Fibroblast of the aortic adventitia (primary cell): ENCODE measurements around the gene PCCA. TPM values are rescaled to one million over a fixed set of nuclear protein-coding genes. Genes with fewer than 3 reads are reported as not detected.

Source experiments
- DNase-seq: peaks from one replicate; pipeline ENCODE4 v3.0.0-alpha.2; 2010; ENCODE audit warnings: low read depth
- H3K4me3 ChIP-seq: 2 replicates; pipeline ENCODE4 v1.5.1; 2011; ENCODE audit warnings: low read depth, mild to moderate bottlenecking, control low read depth, low read length, moderate library complexity
- total RNA-seq: library from RNA; depleted of rRNA; stranded (reverse); fragments of >200 nt; gene quantifications from 2 replicates; pipeline ENCODE4 v1.2.3, GENCODE V29; 2012; ENCODE audit warnings: low replicate concordance
- TF ChIP-seq, protein P1 (sequence below): IDR thresholded peaks from 2 replicates; pipeline ENCODE4 v1.5.1; 2011; ENCODE audit warnings: mild to moderate bottlenecking, low read length, control low read depth, inconsistent platforms; ENCODE audit not compliant: insufficient read depth

PCCA gene
- total RNA-seq, 1 donor = 23.8 TPM

DNA sequence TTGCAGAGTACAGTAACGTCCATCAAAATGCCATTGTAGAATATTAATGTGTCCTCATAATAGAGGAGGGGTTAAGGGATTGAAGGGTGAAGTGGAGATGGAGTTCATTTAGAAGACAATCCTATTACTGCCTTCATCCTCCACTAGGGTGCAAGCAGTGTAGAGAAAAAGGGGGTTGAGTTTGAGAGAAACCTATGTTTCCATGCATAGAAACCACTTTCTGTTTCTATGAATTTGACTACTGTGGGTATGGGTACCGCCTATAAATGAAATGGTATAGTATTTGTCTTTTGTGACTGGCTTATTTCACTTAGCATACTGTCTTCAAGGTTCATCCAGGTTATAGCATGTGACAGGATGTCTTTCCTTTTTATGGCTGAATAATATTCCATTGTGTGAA is 343.7 kb downstream of the PCCA start:
- H3K4me3 ChIP-seq = no peak overlapping the region
- TF ChIP-seq, protein P1, sequence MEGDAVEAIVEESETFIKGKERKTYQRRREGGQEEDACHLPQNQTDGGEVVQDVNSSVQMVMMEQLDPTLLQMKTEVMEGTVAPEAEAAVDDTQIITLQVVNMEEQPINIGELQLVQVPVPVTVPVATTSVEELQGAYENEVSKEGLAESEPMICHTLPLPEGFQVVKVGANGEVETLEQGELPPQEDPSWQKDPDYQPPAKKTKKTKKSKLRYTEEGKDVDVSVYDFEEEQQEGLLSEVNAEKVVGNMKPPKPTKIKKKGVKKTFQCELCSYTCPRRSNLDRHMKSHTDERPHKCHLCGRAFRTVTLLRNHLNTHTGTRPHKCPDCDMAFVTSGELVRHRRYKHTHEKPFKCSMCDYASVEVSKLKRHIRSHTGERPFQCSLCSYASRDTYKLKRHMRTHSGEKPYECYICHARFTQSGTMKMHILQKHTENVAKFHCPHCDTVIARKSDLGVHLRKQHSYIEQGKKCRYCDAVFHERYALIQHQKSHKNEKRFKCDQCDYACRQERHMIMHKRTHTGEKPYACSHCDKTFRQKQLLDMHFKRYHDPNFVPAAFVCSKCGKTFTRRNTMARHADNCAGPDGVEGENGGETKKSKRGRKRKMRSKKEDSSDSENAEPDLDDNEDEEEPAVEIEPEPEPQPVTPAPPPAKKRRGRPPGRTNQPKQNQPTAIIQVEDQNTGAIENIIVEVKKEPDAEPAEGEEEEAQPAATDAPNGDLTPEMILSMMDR = no peak
- no peak for DNase-seq

DNA sequence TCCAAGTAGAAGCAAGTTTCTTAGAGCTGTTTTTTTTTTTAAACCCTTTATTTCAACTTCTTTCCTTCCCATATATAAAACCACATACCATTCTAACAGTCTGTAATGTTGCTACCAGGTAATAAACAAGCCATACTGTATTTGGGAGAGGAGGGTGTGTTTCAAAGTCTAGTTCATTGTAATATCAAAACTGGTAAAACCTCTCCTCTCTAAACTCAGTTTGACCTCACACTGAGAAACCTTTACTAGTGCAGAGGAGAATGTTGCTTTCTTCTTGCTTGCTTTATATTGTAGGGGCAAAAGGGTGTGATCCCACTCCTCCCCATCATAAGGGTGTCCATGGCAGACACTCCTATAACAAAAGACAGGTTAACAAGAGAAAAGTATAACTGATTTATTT is 344.6 kb downstream of the PCCA start:
- no peak overlapping the region for H3K4me3 ChIP-seq
- TF ChIP-seq, protein P1 = no peak
- DNase-seq = no peak

DNA sequence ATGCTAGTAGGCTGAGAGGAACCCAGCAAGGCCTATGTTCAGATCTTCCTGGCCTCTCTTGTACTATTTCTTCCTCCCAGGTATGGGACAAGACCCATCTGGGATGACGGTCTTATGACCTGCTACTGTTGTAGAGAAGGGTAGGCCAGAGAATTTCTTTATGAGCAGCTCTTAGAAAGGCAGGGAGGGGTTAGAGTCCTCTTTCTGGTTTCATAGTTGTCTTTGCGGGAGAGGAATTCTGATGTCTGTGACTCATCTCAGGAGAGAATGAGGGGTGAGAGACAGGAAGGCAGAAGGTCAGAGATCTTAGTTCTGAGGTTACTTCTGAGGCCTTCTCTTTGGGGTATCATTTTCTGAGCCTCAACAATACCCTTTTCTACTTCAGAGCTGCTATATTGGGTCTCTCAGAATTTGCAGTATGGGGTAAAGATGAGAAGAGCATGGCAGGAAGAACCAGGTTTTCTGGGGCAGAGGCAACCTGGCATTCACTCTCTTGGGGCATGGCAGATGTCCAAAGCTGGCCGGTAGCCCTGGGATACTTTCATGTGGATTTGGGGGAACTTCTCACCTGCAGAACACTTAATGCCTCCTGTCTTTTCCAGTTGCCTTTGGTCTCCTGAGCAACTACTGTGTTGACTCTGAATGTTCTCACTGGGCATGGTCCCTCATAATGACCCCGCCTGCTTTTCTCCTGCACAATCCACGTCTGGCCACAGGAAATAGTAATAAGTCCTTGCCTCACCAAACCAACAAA is 345.3 kb downstream of the PCCA start:
- peak; percentile 19 for DNase-seq
- H3K4me3 ChIP-seq = no peak overlapping the region
- TF ChIP-seq, protein P1 = no peak

DNA sequence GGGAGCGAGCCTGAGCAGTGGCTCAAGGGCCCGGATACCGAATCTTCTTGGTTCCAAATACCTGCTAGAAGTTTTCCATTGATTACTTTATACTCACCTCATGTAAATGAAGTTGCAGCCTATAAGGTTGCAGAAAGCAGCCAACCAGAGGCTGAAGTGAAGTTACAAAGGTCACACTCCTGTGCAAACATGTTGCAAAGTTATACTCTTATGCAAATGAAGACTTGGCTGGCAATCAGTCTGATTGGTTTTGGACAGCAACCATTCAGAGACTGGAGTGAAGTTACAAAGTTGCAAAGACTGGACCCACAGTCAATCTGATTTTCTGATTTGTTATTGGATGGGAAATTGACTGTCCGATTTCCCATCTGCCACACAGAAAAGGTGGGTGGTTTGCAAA is 347.2 kb downstream of the PCCA start:
- TF ChIP-seq, protein P1 = no peak
- no peak for DNase-seq
- H3K4me3 ChIP-seq = no peak overlapping the region

DNA sequence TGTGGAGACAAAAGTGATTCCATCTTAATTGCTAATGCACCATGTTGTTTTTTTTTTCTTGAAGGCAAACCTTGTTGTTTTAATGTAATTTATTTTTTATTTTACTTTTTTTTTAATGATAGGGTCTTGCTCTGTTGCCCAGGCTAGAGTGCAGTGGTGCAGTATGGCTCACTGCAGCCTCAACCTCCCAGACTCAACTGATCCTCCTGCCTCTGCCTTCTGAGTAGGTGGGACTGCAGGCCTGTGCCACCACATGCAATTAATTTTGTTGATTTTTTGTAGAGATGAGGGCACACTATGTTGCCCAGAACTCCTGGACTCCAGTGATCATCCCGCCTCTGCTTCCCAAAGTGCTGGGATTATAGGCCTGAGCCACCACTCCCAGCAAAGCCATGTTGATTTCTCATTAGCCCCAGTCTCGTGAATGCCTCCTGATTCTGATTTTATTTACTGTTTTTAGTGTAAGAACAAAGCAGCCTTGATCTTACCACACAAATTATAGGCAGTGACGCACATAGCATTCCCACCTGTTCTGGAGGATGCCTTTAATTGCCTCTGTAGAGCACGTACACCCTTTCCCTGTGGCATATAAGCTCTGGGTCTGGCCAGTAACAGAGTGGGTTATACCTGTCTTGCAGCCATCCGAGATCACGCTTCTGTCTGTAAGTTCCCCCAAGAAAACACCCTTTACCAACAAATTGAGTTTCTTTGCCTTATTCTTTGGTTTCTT is 349.3 kb downstream of the PCCA start:
- no peak for DNase-seq
- TF ChIP-seq, protein P1 = no peak
- H3K4me3 ChIP-seq = no peak overlapping the region

DNA sequence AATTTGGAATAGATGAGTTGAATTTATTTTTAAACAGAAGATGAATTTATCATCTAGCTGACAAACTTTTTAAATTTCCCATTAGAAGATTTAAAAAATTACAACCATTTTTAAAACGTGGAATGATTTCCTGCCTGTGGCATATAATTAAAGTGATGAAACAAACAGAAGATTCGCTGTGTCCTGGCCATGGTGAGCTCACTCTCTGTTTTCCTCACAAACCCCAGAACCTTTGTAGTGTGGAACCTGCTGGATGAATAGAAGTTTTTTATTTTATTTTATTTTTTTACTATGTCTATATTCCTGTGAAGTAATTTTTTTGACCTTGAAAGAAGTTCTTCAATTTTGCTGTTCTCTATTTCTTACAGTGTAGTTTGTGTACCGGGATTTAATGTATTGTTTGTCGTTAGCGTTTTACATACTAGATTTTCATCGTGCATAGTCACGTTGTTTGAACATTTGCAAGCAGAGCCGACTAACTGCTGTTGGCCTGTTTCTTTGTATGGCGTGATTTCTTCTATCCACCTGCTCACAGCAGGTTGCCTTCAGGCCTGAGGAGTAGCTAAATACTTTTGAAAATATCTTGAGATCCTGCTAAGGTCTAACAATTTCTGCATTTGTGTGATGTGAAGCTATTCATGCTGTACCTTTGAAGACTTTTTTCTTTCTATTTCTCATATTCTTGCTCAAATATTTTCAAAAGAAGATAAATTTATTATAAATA is 350.5 kb downstream of the PCCA start:
- TF ChIP-seq, protein P1 = no peak
- DNase-seq = no peak
- H3K4me3 ChIP-seq = no peak overlapping the region
